Fibroblast of skin of abdomen (primary cell): ENCODE results near the gene DDX18. TPM values are rescaled to one million over a fixed set of nuclear protein-coding genes. Genes with fewer than 3 reads are reported as not detected.
A peak's percentile ranks its signal among the peaks of the same experiment; 100 is the strongest.
"Not testable (repeated sequence)": the region's sequence is repeated elsewhere in the genome, so short reads cannot be mapped to it uniquely, and the experiment has no call there.

Experiments used
- DNase-seq: peaks from one replicate; pipeline ENCODE4 v3.0.0-alpha.2; 2013
- polyA plus RNA-seq, 2 experiments: library from polyadenylated mRNA; unstranded; fragments of 120-200 nt; gene quantifications; one replicate each; pipeline ENCODE4 v1.2.1, GENCODE V29; 2013; ENCODE audit not compliant: insufficient read length in 2 of 2

DDX18 gene
- polyA plus RNA-seq (2013, experiment 1 of 2; ENCODE audit: insufficient read length), result 67.6 TPM
- 66.1 TPM for polyA plus RNA-seq (2013, experiment 2 of 2; ENCODE audit: insufficient read length)

- peak; percentile 98 for DNase-seq
Measured at GRCh38 chr2:117814417-117815264, at the start of gene DDX18. TSS of gene DDX18 (plus strand) at chr2:117814691. CDS start at chr2:117814778, 87 bp downstream.

DNA sequence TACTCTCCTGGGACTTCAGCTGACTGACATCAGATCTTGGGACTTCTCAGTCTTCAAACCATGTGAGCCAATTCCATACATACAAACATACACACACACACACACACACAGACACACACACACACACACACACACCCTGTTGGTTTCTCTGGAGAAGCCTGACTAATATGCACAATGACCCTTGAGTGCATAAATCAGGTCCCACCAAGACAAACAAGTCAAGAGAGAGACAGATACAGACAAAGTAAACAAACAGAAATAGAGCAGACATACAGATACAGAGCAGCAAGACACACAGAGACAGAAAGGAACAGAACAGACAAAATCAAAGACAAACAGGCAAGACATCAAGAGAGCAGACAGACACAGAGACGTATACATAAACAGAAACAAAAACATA, 43.8 kb upstream of the DDX18 start:
- no peak for DNase-seq

DNA sequence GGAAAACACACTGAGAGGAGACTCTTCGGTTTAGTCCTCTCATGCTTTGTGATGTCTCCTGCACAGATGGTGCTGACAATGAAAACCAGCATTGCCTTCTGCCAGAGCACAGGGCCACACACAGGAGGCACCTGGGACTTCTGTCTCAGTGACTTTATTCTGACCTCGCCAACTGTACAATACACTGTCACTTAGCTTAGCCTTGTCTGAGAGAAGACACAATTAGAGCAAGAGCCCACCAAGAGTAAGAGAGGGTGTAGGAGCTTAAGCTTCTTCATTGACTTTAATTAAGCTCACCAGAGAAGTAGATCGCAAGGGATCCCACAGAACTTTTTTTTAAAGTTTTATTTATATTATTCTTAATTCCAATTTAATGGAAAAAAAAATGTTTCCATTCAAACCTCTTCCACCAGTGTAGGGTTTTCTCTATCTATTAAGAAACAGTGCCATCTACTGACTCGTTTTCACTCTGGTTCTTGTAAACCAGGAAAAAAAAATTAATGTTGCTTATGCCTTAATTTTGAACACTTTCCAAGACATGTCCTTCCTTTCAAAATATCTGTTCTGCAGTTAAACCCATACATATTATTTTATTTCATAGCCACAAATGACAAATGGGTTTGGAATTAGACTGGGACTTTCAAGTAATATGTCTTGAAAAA, 42.4 kb upstream of the DDX18 start:
- peak; percentile 19 for DNase-seq

DNA sequence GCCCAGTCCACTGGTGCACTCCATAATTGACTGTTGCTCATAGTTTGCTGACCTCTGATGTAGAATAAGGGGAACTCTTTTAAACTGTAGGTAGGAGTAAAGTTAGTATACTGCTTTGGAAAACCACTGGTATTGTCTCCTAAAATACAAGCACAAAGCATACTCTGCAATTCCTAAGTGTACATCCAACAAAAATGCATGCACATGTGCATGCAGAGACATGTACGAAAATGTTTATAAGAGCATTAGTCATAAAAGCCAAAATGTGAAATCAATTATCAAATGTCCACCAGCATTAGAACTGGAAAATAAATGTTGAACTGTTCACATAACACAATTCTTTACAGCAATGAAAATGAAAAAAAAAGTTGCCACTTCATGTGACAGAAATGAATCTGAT, 39.8 kb upstream of the DDX18 start:
- DNase-seq, result peak; percentile 10

DNA sequence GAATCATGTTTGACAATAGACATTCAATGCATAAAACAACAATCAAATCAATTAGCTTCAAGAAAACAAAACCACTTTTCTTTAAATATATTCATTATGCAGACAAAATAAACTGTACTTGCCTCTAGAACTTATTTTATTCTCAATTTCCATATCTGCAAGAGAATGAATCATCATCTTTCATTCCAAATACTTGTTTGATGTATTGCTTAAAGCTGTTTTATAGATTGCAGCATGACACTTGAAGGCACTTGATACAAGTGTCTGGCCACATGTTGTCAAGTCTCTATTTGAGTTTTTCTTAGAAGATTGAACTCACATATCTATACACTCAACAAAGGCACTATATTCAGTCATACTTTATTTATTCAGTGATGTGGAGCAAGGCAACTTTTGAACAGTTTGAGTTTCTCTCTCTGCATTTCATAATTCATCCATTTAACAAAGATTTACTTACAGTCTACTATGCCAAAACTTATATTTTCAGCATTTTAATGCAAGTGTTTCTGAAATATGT, 38.7 kb upstream of the DDX18 start:
- DNase-seq, result no peak

- no peak for DNase-seq
Measured at GRCh38 chr2:117776888-117777287, 37.6 kb upstream of the DDX18 start.

- DNase-seq, result peak; percentile 37
Measured at GRCh38 chr2:117785740-117786139, 28.8 kb upstream of the DDX18 start.

GRCh38 chr2:117786520-117786919, 28.0 kb upstream of the DDX18 start:
- no peak for DNase-seq

DNA sequence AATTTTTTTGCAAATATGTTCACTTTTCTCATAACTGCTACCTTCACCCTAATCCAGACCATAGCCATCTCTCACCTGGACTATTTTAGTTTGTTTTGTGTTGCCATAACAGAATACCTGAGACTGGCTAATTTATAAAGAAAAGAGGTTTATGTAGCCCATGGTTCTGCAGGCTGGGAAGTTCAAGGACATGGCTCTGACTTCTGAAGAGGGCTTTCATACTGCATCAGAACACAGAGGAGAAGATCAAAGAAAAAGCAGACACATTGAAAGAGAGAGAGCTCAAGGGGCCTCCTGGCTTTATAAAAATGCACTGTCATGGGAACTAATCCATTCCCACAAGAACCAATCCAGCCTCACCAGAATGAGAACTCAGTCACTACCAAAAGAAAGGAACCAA, 25.0 kb upstream of the DDX18 start:
- DNase-seq, result no peak

- peak; percentile 33 for DNase-seq
Measured at GRCh38 chr2:117794668-117795067, 19.8 kb upstream of the DDX18 start.

DNA sequence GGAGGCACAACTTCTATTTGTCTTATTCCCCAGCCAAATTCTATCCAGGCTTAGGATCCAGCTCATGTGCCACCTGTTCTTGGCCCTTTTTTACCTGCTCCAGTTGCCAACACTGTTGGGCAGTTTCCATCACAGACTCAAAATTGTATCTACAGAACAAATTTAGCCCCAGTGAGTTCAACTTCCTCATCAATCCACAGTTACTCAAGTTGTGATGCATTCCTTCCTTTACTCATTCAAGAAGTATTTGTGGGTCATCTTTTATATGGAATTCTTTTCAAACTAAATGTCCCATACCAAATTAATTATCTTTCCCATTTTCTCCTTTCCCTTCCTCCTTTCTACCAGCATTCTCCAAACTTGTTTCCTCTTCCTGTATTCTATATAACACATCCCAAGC, 12.7 kb upstream of the DDX18 start:
- peak; percentile 71 for DNase-seq

DNA sequence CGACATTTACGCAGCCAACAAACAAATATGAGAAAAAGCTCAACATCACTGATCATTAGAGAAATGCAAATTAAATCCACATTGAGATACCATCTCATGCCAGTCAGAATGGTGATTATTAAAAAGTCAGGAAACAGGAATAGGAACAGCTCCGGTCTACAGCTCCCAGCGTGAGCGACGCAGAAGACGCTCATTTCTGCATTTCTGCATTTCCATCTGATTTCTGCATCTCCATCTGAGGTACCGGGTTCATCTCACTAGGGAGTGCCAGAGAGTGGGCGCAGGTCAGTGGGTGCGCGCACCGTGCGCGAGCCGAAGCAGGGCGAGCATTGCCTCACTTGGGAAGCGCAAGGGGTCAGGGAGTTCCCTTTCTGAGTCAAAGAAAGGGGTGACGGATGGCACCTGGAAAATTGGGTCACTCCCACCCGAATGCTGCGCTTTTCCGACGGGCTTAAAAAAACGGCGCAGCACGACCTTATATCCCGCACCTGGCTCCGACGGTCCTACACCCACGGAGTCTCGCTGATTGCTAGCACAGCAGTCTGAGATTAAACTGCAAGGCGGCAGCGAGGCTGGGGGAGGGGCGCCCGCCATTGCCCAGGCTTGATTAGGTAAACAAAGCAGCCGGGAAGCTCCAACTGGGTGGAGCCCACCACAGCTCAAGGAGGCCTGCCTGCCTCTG, 10.7 kb upstream of the DDX18 start:
- not testable (repeated sequence) for DNase-seq

- no peak for DNase-seq
Measured at GRCh38 chr2:117812443-117812842, 2.0 kb upstream of the DDX18 start.

DNA sequence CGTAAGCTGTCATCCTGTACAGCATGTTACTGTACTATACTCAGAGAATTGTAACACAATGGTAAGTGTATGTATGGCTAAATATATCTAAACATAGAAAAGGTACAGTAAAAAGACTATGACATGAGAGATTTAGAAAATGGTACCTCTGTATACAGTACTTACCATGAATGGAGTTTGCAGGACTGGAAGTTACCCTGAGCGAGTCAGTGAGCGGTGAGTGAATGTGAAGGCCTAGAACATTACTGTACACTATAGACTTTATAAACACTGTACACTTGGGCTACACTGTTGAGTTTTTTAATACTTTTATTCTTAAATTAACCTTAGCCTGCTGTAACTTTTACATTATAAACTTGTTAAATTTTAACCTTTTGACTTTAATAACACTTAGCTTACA, 1.5 kb downstream of the DDX18 start:
- no peak for DNase-seq

- no peak for DNase-seq
Measured at GRCh38 chr2:117818921-117819320, 4.4 kb downstream of the DDX18 start.

DNA sequence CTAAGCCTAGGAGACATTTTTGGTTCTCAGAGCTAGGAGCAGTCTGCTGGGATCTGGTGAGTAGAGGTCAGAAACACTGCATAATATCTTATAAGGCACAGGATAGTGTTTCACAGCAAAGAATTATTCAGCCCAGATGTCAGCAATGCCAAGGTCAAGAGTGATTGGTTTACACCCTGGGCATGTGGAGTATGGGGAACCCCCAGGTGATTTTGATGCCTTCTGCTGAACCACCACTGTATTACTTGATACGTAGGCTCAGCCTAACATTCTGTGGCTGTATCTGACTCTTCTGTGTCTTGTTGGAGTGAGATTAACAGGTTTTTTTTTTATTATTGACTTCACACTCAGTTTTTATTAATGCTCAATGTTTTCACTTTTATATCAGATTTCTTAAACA, 6.0 kb downstream of the DDX18 start:
- no peak for DNase-seq

- DNase-seq, result no peak
Measured at GRCh38 chr2:117825437-117825836, 10.9 kb downstream of the DDX18 start.

DNA sequence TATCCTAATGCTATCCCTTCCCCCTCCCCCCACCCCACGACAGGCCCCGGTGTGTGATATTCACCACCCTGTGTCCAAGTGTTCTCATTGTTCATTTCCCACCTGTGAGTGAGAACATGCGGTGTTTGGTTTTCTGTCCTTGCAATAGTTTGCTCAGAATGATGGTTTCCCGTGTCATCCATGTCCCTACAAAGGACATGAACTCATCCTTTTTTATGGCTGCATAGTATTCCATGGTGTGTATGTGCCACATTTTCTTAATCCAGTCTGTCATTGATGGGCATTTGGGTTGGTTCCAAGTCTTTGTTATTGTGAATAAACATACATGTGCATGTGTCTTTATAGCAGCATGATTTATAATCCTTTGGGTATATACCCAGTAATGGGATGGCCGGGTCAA, 13.0 kb downstream of the DDX18 start:
- not testable (repeated sequence) for DNase-seq

GRCh38 chr2:117828870-117829269, 14.4 kb downstream of the DDX18 start:
- DNase-seq, result no peak

DNA sequence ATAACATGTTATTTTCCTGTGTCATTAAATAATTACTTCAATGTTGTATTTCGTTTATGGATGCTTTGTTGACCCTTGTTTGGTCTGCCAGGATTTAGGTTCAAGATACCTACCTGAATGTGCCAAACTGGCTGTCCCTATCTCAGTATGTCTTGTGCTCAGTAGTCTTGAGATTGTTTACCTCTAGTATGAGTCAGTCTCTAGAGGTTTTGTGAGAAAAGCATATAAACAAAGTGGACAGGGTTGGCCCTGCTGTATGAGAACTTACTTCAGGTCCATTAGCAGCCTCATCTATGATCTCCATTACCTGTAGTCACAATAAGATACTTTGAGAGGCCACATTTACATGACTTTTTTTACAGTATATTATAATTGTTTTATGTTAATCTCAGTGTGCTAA, 17.8 kb downstream of the DDX18 start:
- no peak for DNase-seq

DNA sequence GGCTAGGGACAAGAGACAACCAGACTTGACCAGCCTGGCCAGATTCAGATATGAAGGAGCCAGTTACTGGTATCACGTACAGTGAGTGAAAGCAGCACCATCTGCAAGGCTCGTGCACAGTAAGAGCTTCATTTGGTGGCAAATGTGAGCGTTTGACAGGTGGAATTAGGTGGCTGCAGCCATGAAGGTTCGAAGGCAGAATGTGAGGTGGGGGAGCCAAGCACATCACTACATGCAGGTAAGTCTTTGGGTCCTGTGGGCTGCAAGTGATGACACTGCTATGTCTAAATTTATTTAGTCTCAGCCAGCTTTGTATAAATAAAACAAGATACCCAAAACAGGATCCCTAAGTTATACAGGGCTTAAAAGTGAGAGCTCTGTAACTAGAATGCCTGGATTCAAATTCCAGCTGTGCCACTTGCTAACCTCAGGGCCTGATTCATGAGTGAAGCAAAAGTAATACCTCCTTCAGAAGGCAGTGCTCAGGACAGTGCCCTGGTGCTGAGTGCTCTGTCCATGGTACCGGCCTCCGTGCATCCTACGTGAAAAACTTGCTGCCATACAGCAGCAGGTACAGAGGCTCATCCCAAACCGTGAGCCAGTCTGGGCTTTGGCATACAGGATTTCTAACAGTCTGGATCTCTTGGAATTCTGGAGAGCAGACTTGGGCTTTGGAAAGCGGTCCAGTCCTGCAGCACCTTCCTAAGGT, 18.6 kb downstream of the DDX18 start:
- peak; percentile 34 for DNase-seq

DNA sequence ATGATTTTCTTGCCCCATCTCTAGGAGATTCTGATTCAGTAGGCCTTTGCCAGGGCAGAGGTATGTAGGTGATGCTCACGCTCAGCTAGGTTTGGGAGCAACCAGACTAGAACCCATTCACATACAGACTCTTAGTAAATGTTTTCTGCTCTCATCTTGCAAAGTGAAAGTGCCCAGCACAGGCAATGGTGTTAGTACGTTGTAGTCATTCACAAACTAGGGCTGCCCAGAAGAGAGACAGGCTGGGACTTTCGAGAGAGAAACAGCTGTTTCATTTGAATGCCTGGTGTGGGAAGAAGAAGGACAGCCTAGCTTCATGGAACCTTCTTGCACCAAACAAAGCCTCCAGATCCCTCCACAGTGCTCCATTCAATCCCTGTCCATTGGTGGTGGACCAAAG, 19.4 kb downstream of the DDX18 start:
- no peak for DNase-seq
